Measurements from ENCODE around the gene PTPRO. TPM values are rescaled to one million over a fixed set of nuclear protein-coding genes. Genes with fewer than 3 reads are reported as not detected.

The PTPRO gene
- total RNA-seq, 2 donors from 2014 or later = 26.1 to 28.3 TPM

DNA sequence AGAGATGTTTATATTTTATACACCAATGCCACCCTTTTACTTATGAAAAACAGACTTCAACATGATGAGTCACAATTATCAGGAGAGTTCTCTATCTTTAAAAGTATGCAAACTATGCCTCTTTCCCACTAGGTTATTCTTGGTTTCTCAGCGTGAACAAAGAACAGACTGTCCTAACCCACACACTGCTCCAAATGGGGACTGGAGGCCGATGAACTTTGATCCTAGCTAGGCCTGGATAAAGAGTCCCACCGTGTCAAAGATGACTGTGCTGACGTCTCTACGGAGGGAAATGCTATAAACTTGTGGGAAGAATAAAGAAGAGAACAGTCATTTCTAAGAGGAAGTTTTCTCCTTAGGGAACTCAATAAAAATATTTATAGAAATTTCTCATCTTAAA, 306.8 kb downstream of the PTPRO start:
- Histone ChIP-seq H3K9ac (ENCODE audit: low read depth in 2 of 2, low read length in 2 of 2) (no peak overlapping the region), H3K27ac (peak overlapping the region; percentile 19), H3K4me1 (no peaks in the 10 kb centered on the region), H3K27me3 (no peaks in the 10 kb centered on the region), H3K36me3 (no peaks in the 10 kb centered on the region), H3K9me3 (no peaks in the 10 kb centered on the region), H3K4me3 (no peak overlapping the region)
- TF ChIP-seq, protein P1, sequence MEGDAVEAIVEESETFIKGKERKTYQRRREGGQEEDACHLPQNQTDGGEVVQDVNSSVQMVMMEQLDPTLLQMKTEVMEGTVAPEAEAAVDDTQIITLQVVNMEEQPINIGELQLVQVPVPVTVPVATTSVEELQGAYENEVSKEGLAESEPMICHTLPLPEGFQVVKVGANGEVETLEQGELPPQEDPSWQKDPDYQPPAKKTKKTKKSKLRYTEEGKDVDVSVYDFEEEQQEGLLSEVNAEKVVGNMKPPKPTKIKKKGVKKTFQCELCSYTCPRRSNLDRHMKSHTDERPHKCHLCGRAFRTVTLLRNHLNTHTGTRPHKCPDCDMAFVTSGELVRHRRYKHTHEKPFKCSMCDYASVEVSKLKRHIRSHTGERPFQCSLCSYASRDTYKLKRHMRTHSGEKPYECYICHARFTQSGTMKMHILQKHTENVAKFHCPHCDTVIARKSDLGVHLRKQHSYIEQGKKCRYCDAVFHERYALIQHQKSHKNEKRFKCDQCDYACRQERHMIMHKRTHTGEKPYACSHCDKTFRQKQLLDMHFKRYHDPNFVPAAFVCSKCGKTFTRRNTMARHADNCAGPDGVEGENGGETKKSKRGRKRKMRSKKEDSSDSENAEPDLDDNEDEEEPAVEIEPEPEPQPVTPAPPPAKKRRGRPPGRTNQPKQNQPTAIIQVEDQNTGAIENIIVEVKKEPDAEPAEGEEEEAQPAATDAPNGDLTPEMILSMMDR (IDR thresholded peaks at IDR 0.05) = no peak
- peak; percentile 63 for DNase-seq
- intact Hi-C loops (cut with DNase I) = no loop called here

DNA sequence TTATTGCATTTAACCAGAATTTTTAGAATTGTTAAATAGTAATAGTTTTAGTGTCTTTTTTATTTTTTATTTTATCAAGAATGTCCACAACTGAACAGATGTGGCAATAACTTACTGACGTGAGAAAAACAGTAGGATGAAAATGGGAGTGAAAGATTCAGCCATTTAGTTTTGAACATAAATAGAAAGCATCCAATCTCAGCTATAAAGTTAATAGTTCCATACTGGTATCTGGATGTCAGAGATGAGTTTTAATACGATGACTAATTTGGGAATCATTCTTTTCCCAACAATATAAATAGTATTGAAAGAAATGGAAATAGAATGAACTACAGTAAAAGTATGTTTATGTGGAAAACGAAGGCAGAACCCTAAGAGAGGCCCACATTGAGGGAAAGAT, 307.5 kb downstream of the PTPRO start:
- no peaks in the 10 kb centered on the region for H3K27me3 ChIP-seq
- no peak overlapping the region for H3K9ac ChIP-seq (ENCODE audit: low read depth in 2 of 2, low read length in 2 of 2)
- H3K4me1 ChIP-seq = no peaks in the 10 kb centered on the region
- intact Hi-C loops (cut with DNase I) = no loop called here
- no peak overlapping the region for H3K4me3 ChIP-seq
- DNase-seq = no peak
- TF ChIP-seq, protein P1 (IDR thresholded peaks at IDR 0.05) = no peak
- H3K27ac ChIP-seq = peak overlapping the region; percentile 19
- no peaks in the 10 kb centered on the region for H3K36me3 ChIP-seq
- no peaks in the 10 kb centered on the region for H3K9me3 ChIP-seq

DNA sequence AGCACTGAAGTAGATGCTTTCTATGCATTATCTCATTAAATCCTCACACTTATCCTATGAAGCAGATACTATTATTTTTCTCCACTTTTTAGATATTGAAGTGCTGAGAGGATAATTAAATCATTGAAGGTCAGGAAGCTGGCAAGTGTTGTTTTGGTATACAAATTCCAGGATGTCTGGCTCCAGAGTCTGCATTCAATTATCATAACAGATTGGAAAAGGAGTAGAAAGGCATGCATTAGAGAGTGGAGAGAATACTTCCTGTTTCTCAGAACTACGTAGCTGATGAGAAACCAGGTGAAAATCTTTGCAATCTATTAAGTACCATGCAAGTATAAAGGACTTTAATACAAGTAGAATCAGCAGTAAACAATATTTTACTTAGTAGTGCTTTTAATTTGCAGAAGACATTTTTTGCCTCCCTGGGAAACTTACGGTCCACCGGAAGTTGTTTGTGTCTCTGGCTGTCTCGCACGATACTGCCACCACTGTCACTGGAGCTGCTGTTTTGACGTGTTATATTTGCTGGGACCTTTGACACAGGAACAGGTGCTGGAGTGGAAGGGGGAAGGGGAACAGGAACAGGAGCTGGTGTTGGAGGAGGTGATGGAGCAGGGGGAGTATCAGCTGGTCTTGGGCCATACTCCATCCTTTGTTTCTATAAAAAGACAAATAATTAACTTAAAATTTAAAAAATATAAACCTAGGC, 308.9 kb downstream of the PTPRO start:
- Histone ChIP-seq H3K27ac (peak overlapping the region; percentile 1), H3K4me1 (no peaks in the 10 kb centered on the region), H3K36me3 (no peaks in the 10 kb centered on the region), H3K9ac (ENCODE audit: low read depth in 2 of 2, low read length in 2 of 2) (no peak overlapping the region), H3K27me3 (no peaks in the 10 kb centered on the region), H3K9me3 (no peaks in the 10 kb centered on the region), H3K4me3 (no peak overlapping the region)
- intact Hi-C loops (cut with DNase I) = no loop called here
- TF ChIP-seq, protein P1 (IDR thresholded peaks at IDR 0.05) = no peak
- no peak for DNase-seq

DNA sequence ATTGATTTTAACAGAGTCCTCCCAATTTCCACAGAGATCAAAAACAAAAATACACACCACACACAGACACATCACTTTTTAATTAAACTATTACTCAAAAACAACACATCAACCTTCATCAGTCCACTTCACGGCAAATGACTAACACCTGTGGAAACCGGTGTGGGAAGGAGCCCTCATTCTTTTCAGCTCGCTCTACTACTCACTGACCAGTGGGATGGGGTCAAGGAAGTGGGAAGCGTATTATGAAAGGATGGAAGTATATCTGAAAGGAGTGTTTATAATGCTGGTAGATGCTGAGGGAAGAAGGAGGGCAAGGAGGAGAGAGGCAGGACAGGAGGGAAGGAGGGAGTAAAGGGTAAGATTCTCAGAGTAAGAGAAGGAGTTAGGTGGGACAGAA, 310.4 kb downstream of the PTPRO start:
- Histone ChIP-seq H3K4me3 (no peak overlapping the region), H3K9ac (ENCODE audit: low read depth in 2 of 2, low read length in 2 of 2) (no peak overlapping the region), H3K36me3 (no peaks in the 10 kb centered on the region), H3K27me3 (no peaks in the 10 kb centered on the region), H3K9me3 (no peaks in the 10 kb centered on the region), H3K27ac (no peak overlapping the region), H3K4me1 (no peaks in the 10 kb centered on the region)
- no peak for DNase-seq
- TF ChIP-seq, protein P1 (IDR thresholded peaks at IDR 0.05) = no peak
- intact Hi-C loops (cut with DNase I) = no loop called here

DNA sequence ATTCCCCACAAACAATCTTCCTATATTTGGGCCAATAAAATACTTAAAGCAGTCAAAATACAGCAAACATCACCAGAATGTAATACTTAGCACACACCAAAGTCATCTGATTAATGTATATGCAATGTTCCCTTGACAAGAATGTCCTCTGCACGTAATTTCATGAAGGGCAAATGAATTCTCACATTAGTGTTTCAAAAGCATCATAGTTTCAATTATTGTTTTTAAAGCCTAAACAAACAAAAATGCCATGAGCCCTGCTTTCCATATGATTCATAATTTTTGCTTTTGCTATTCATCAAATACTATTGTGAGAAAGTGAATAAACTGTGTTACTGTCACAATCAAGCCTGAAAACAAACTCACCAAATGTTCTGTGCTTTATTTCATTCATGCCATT, 310.9 kb downstream of the PTPRO start:
- H3K9me3 ChIP-seq = no peaks in the 10 kb centered on the region
- H3K36me3 ChIP-seq = no peaks in the 10 kb centered on the region
- no peak for DNase-seq
- no peak overlapping the region for H3K27ac ChIP-seq
- H3K27me3 ChIP-seq = no peaks in the 10 kb centered on the region
- H3K9ac ChIP-seq (ENCODE audit: low read depth in 2 of 2, low read length in 2 of 2) = no peak overlapping the region
- H3K4me1 ChIP-seq = no peaks in the 10 kb centered on the region
- intact Hi-C loops (cut with DNase I) = no loop called here
- TF ChIP-seq, protein P1 (IDR thresholded peaks at IDR 0.05) = no peak
- H3K4me3 ChIP-seq = no peak overlapping the region
